Measurements from ENCODE around the gene MARCHF10.
"Not testable (repeated sequence)": the region's sequence is repeated elsewhere in the genome, so short reads cannot be mapped to it uniquely, and the experiment has no call there.

MARCHF10 gene

DNA sequence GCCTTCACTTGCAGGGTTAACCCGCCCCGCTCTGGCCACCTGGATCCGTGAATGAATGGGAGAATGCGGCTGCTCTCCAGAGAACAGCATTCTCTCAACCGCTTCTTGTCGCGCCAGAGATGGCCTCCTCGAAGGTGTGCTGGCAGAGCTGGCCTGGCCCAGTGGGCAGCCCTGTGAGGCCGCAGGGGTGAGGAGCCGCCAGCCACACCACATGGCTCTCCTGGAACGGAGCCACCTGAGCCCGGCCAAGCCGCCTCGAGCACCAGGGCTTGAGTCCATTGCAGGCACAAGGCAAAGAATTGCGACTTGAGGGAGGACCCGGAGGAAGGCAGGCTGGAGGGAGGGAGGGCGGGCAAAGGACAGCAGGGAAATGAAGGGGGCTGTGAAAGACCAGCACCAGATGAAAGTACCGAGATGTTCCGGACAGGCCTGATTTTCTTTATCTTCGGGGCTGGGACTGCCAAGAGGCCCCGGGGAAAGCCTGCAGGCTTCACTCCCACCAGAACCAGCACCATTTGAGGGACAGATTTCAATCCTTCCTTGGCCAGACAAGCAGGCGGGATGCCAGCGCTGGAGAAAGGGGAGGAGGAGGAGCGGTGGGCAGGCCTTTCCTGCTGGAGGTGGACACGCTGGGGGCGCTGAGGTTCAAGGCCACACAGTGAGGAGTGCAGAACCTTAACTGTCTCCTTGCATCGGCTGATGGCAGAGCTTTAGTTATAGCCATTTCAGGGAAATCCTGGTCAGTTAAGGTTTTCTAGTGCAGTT, 111.2 kb downstream of the MARCHF10 start:
- no peak for DNase-seq (ENCODE audit: low spot score)

DNA sequence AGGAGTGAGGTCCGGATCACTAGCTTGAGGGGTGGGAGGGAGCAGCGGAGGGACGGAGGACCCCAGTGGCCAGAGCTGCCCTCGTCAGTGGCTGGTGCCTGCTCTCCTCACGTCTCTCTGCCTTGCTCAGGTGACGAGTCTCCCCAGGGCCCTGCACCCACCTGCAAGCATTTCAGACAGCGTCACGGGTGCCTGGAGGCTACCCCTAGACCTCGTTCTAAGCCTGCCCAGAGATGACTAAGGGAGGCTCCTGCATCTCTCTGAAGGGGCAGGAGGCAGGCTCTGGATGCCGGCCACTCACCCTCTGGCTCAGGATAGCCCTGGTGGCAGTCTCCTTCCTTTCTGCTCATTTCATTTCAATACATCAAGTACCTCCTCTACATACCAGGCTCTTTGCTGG, 111.9 kb downstream of the MARCHF10 start:
- no peak for DNase-seq (ENCODE audit: low spot score)

- not testable (repeated sequence) for DNase-seq (ENCODE audit: low spot score)
Measured at GRCh38 chr17:62695093-62695738, 112.9 kb downstream of the MARCHF10 start.

DNA sequence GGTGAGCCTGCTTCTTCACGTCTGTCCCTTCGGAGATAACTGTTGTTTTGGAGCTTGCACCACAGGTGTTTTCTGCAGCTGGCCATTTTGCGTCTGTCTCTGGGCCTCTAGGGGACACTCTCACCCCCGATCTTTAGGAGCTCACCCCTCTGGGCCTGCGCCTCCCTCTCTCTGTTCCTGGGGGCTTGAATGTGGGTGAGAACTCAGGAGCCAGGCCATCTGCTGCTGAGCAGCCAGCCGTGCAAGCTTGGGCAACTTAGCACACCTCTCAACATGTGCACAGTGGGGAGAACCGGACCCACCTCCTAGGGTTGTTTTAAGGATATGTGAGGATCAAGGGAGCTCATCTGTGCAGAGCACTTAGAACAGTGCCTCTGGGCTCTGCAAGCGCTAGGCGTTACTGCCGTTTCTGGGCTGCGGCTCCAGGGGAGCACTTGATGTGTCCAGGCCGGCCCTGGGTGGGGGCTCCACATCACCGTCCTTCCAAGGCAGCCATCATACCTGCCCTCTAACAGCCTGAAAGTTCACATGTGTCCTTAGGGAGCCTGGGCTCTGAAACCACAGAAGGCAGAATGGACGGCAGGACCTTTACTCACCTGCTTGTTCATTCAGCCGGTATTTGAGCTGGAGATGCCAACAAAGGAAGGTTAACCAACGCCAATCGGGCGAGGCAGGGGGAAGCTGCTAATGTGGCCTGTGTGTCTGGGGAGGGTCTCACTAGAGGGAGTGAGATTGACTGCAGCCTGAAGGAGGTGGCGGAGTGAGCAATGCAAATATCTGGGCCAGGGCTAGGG, 114.3 kb downstream of the MARCHF10 start:
- no peak for DNase-seq (ENCODE audit: low spot score)

DNA sequence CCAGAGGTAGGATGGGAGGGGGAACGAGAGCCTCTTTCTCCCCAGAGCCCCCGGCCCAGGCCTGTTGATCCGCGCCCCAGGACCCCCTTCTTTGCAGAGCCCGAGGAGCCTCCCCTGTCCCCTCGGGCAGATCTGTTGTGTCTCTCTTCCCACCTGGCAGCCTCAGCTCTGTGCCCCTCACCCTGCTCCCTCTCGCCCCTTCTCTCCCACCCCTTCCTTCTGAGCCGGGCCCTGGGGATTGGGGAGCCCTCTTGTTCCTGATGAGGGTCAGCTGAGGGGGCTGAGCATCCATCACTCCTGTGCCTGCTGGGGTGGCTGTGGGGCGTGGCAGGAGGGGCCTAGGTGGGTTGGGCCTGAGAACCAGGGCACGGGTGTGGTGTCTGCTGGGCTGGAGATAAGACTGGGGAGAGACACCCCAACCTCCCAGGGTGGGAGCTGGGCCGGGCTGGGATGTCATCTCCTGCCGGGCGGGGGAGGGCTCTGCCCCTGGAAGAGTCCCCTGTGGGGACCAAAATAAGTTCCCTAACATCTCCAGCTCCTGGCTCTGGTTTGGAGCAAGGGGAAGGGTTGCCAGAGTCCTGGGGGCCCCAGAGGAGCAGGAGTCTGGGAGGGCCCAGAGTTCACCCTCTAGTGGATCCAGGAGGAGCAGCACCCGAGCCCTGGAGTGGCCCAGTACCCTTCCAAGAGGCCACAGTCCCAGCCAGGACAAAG, 115.2 kb downstream of the MARCHF10 start:
- peak; percentile 26 for DNase-seq (ENCODE audit: low spot score)

DNA sequence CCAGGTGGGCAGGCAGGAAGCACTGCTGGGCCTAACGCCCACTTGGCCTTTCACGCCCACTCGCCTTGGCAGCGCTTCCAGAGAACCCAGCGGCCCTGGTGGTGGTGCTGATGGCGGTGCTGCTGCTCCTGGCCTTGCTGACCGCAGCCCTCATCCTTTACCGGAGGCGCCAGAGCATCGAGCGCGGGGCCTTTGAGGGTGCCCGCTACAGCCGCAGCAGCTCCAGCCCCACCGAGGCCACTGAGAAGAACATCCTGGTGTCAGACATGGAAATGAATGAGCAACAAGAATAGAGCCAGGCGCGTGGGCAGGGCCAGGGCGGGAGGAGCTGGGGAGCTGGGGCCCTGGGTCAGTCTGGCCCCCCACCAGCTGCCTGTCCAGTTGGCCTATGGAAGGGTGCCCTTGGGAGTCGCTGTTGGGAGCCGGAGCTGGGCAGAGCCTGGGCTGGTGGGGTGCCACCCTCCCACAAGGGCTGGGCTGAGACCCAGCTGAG, 115.9 kb downstream of the MARCHF10 start:
- no peak for DNase-seq (ENCODE audit: low spot score)

GRCh38 chr17:62691589-62691915, 116.6 kb downstream of the MARCHF10 start:
- DNase-seq (ENCODE audit: low spot score) = not testable (repeated sequence)

DNA sequence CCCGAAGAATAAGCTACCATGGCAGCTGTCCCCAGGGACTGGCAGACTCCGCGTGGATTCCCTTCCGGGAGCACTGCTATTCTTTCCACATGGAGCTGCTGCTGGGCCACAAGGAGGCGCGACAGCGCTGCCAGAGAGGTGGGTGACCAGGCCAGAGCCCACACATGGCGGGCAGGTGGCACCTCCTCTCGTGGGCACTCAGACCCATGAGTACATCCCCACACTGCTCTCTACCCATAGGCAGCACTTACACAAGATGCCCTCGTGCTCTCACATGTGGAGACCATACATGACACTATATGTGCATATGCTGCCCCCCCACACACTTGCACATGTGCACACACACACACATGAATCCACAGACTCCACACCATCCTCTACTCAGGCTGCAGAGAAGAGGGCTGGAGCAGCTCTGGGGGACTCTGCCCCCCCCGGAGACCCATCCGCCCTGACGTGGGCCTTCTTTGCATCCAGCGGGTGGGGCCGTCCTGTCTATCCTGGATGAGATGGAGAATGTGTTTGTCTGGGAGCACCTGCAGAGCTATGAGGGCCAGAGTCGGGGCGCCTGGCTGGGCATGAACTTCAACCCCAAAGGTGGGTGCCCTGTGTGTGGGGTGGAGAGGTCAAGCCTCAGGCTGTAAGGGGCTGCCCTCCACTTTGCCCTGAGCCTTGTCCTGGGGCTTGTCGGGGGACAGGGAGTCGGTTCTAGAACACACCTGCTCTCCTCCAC, 117.8 kb downstream of the MARCHF10 start:
- no peak for DNase-seq (ENCODE audit: low spot score)

- no peak for DNase-seq (ENCODE audit: low spot score)
Measured at GRCh38 chr17:62689441-62690167, 118.5 kb downstream of the MARCHF10 start.

- DNase-seq (ENCODE audit: low spot score) = no peak
Measured at GRCh38 chr17:62688398-62689160, 119.5 kb downstream of the MARCHF10 start.

DNA sequence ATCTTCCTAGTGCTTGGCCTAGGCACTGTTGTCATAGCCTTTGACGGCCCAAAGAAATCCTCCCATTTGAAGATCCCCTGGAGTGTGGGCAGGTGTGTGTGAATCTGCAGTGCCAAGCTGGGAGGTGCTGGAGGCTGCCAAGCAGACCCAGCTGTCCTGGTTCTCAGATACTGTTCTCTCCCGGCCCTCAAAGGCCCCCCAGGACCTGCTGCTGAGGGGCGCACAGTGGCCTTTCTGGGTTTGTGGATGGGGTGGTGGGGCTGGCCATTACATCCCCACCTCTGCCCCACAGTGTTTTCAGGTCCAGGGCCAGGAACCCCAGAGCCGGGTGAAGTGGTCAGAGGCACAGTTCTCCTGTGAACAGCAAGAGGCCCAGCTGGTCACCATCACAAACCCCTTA, 120.1 kb downstream of the MARCHF10 start:
- DNase-seq (ENCODE audit: low spot score) = no peak

DNA sequence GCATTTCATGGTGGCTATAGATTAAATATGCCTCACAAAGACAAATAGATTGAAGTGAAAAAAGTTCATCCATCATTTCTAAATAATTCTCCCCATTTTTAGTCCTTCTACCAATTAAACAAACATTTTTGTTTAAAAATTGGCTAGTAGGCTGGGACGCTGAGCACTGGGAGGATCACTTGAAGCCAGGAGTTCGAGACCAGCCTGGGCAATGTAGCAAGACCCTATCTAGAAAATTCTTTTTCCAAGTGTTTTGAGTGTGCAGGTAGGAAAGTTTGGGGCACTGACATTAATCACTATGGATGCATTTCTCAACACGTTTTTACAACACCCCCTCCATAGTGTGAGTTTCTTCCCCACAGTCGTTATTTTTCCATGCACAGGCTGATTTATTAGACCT, 123.9 kb downstream of the MARCHF10 start:
- no peak for DNase-seq (ENCODE audit: low spot score)

- no peak for DNase-seq (ENCODE audit: low spot score)
Measured at GRCh38 chr17:62681939-62682381, 126.2 kb downstream of the MARCHF10 start.

DNA sequence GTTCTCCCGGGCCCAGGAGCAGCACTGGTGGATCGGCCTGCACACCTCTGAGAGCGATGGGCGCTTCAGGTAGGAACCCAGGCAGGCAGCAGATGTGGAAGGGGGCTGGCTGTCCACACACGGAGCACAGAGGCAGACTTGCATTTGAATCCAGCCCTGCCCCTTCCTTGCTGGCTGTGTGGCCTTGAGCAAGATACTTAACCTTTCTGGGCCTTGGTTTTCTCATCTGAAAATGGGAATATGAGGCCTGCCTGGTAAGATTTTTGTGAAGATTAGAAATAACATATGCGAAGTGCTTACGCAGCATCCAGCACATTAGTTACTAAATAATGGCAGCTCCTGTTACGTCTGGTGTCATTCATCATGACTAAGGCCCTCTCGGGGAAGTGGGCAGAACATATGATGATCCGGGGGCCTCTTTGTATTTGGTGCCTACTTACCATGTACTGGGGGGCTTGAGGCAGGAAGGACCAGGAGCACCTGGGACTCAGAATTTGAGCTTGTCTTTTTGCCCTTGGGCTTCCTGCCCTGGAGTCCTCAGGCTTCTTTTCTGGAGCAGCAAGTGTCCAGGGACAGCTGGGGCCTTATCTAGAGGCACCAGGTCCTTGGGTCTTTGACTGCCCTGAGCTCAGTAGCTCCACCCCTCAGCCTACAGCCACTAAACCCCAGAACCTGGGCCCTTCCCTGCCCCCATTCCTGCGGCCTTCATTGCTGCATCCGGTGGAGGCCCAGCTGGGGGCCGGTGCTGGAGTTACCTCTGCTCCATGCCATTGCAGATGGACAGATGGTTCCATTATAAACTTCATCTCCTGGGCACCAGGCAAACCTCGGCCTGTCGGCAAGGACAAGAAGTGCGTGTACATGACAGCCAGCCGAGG, 126.8 kb downstream of the MARCHF10 start:
- DNase-seq (ENCODE audit: low spot score) = no peak

DNA sequence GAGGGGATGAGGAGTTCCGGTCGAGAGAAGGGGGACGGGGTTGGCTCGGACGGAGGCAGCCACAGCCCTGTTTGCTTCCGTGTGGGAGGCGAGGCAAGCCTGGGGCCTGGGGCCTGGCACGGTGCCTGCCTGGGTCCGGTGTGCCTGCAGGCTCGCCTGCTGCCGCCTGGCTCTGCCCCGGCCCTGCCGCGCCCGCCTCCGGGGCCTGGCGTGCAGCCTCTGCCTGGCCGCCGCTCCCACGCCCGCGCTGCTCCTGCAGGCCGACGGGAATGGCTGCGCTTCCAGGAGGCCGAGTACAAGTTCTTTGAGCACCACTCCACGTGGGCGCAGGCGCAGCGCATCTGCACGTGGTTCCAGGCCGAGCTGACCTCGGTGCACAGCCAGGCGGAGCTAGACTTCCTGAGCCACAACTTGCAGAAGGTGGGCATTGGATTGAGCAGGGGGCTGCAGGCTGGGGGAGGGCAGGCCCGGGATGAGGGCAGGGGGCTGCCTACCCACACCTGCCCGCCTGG, 127.5 kb downstream of the MARCHF10 start:
- DNase-seq (ENCODE audit: low spot score) = no peak

- DNase-seq (ENCODE audit: low spot score) = no peak
Measured at GRCh38 chr17:62679866-62680377, 128.2 kb downstream of the MARCHF10 start.

- DNase-seq (ENCODE audit: low spot score) = no peak
Measured at GRCh38 chr17:62678214-62678919, 129.7 kb downstream of the MARCHF10 start.
